HG03139 (cell line): ENCODE results near the gene PYGM.
"Not testable (repeated sequence)": the region's sequence is repeated elsewhere in the genome, so short reads cannot be mapped to it uniquely, and the experiment has no call there.

ENCODE experiments used
- ATAC-seq: cut with Tn5 transposase; IDR thresholded peaks from one replicate; pipeline ENCODE4 v1.9.1; 2021; ENCODE audit not compliant: unreplicated experiment

The PYGM gene

DNA sequence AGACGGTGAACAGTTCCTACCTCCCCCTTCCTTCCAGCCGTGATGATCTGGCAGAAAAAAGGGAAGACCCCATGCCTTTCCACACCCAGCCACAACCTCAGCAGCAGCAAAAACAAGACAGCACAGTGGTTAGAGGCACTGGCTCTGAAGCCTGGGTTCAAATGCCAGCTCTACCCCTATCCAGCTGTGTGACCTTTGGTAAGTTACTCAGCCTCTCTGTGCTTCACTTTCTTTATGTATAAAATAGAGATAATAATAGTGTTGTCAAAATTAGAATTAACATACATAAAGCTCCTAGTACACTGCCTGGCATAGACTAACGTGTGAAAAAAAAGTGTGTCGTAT lies 41.0 kb downstream of the PYGM start:
- ATAC-seq, result no peak

DNA sequence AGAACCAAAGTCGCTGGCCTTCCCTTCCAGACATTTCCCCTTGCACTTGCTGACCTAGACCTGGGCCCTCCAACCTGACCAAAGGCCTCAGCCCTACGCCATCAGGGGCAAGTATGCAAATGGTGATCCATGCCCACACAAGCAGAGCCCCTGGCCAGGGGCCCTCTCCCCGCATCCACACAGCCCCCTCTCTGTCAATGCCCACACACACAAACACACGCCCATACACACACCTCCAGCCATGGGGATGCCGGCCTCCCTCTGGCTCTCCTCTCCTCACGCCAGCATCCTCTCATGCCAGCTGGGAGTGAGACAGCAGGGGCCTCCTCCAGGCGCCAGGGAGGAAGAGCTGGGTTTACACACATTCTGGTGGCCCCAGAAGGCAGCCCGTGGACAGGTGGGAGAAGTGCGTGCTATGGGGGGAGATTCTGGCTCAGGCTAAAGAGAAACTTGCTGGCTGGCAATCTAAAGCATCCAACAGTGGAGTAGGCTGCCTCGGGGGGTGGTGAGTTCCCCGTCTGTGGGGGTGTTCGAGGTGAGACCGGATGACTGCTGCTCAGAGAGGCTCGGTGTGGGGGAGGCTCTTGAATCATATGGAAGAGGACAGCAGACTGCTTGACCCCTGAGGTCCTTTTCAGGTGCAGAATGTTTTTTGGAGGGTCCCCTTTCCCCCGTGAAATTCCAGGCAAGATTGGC lies 41.5 kb downstream of the PYGM start:
- no peak for ATAC-seq

GRCh38 chr11:64717268-64717578 lies 42.6 kb downstream of the PYGM start:
- ATAC-seq, result no peak

- no peak for ATAC-seq
Measured at GRCh38 chr11:64716473-64717267, 43.1 kb downstream of the PYGM start.

DNA sequence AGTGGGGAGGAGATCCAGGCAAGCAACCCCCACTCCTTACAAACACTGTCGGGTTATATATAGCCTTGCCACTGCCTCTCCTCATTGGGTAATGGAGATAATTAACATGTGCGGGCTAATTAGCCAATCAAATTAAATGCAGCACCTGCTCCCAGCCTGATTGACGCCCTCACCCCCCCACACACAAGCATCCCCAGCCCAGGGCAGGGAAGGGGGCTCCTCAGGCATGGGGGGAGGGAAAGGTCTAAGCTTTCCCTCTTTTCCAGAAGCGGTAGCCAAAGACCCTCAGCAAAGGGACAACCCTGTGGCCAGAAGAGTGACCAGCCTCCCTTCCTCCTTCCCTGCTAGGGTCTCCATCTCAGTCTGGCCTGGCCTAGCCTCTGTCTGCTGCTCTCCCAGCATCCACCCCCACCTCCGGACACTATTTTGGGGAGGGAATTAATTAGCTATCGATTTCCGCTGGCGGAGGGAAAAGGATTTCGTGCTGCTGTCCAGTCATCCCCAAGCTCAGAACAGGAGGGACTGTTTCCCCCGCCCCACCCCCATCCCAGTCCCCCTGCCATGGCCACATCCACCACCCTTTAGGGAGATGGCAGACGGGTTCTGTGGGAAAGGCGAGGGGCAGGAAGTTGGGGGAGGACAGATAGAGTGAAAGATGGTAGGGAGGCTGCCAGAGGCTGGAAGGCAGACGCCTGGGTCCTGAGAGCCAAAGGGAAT lies 43.9 kb downstream of the PYGM start:
- no peak for ATAC-seq

DNA sequence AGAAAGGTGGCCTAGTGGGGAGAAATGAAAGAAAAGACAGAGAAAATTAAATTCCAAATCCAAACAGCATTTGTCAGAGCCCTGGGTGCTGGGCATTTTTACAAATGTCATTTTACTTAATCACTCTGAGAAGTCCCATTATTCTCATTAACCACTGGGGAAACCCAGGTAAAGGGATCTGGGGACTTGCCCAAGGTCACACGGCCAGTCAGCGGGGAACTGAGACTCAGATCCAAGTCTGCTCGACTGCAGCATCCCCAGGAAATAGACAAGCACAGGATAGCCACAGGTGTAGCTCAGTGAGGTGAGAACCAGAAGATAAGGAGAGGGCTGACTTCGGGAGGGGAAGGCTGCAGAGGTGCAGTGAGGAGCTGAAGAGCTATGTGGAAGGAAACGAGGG lies 44.7 kb downstream of the PYGM start:
- ATAC-seq, result no peak

DNA sequence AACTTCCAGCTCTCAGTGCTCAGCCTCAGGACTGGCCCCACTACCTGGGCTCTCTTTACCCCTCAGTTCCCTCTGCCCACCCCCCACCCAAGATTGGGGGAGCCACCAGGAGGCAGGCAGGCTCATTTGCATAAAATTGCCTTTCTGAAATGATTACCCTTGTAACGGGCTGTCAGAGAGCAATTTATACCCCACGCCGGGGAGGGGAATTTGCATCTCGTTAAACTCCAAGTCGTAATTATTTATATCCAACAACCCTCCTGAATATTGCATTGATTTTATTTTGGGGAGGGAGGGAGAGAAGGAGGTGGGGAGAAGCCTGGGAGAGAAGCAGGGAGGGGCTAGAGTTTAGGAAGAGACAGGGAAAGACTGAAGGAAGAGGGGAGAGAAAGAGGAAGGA lies 45.1 kb downstream of the PYGM start:
- no peak for ATAC-seq

DNA sequence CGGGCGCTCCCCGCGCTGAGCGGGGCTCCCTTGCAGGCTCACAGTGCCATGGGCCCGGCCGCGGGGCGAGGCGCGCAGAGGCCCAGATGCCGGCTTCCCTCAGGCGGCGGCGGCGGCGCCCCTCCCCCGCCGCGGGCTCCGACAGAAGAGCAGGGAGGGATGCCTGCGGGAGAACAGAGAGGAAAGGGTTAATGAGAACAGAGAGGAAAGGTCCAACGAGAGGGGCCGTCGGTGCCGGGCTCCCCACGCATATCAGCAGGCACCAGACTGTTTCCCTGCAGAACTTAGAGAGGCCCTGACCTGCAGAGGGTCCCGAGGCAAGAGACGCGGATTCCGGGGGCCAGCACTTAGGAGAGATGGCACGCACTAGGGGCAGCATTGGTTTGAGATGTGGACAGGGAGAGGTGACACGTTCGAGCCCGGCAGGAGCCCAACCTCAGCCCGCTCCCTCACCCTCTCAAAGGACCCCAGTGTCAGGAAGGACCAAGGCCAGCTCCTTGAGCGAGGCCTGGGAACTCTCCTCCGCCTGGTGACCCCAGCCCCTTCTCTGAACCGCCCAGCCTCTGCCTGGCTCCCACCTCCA lies 45.9 kb downstream of the PYGM start:
- ATAC-seq, result no peak

DNA sequence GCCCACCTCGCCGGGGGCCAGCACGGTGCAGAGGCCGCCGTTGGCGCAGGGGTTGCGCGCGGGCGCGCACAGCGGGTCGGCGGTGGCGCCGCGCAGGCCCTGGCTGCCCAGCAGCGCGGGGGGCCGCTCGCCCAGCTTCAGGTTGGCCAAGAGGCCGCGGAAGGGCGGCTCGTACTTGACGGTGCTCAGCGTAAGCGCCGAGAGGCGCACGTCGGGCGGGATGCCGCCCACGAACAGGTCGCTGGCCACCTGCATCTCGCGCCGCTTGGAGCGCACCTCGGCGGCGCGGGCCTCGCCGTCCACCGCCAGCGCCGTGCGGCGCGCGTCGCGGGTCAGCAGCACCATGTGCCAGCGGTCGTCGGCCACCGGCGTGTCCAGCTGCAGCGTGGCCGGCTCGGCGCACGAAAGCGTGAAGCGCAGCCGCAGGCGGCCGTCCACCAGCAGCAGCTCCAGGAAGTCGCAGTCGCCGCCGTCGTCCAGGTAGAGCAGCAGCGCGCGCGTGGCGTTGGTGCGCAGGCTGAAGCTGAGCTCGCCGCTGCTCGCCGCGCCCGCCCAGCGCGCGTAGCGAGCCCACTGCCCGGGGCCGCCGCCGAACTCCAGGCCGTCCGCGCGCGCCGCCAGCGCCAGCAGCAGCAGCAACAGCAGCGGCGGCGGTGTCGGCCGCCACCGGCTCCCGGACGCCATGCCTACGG lies 46.6 kb downstream of the PYGM start:
- ATAC-seq, result no peak

- no peak for ATAC-seq
Measured at GRCh38 chr11:64712430-64713015, 47.3 kb downstream of the PYGM start.

DNA sequence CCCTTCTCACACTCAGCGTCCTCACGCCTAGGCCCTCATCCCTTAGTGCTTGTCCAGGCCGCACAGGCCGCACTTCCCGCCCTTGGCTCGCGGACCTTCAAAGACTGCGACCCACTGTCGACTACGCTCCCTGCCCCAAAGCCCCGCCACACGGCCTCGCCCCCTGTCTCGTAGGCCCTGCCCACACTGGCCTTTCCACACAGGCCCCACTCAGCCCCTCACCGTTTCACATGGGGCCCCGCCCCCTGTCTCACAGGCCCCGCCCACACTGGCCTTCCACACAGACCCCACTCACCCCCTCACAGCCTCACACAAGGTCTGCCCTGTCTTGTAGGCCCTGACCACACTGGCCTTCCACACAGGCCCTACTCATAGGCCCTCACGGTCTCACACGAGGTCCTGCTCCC lies 47.8 kb downstream of the PYGM start:
- no peak for ATAC-seq

- ATAC-seq, result no peak
Measured at GRCh38 chr11:64711138-64711955, 48.4 kb downstream of the PYGM start.

GRCh38 chr11:64710418-64711137 lies 49.2 kb downstream of the PYGM start:
- no peak for ATAC-seq

GRCh38 chr11:64705501-64705900 lies 54.3 kb downstream of the PYGM start:
- ATAC-seq, result no peak

DNA sequence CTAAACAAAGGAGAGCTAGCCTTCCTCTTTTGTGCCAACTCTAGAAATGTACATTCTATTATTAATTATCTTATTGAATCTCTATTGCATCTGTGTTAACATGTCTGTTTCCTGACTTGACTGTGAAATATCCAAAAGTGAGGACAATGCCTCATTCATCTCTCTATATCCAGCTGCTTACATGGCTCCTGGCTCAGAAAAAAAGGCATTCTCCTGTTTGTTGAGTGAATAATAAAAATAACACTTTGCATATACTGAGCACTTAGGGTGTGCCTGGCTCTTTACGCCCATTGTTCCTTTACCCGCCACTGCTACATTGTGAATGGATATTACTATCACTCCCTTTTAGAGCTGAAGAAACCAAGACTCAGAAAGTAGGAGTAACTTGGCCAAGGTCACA lies 56.7 kb downstream of the PYGM start:
- no peak for ATAC-seq

GRCh38 chr11:64701956-64702355 lies 57.8 kb downstream of the PYGM start:
- ATAC-seq, result not testable (repeated sequence)

DNA sequence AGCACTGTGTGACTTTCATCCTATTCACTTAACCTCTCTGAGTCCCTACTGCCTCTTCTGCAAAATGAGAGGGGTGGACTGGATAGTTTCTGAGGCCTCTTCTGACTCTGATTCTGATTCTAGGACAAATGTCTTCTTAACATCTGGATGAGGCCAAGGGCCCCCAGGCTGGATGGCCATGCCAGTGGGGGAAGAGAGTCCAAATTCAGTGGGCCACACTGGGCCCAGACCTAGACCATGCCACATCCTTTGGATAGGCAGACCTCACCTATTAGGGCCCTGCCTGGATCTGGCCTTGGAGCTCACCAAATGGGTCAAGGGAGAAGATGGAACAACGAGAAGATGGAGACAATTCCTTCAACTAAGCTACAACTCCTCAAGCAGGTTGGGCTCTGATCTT lies 61.3 kb downstream of the PYGM start:
- ATAC-seq, result no peak

- no peak for ATAC-seq
Measured at GRCh38 chr11:64697663-64698375, 62.0 kb downstream of the PYGM start.
